ENCODE results near the gene C19orf38.

- no peak for TF ChIP-seq CTCF (IDR thresholded peaks at IDR 0.05 in 8 of 11, conservative IDR thresholded peaks at IDR 0.05 in 3 of 11)
- TF ChIP-seq POLR2A (IDR thresholded peaks at IDR 0.05): no peak
- TF ChIP-seq POLR2AphosphoS5 (IDR thresholded peaks at IDR 0.05): no peak
Measured at GRCh38 chr19:10895363-10895762, 47.1 kb downstream of the C19orf38 start.
